GM19193 (cell line): Measurements from ENCODE around the gene WFS1.

Experiments used
- POLR2A ChIP-seq: IDR thresholded peaks from 4 replicates; pipeline ENCODE4 v1.6.1; 2011; ENCODE audit not compliant: insufficient read depth, insufficient read length; ENCODE audit errors: extremely low read depth

The WFS1 gene

DNA sequence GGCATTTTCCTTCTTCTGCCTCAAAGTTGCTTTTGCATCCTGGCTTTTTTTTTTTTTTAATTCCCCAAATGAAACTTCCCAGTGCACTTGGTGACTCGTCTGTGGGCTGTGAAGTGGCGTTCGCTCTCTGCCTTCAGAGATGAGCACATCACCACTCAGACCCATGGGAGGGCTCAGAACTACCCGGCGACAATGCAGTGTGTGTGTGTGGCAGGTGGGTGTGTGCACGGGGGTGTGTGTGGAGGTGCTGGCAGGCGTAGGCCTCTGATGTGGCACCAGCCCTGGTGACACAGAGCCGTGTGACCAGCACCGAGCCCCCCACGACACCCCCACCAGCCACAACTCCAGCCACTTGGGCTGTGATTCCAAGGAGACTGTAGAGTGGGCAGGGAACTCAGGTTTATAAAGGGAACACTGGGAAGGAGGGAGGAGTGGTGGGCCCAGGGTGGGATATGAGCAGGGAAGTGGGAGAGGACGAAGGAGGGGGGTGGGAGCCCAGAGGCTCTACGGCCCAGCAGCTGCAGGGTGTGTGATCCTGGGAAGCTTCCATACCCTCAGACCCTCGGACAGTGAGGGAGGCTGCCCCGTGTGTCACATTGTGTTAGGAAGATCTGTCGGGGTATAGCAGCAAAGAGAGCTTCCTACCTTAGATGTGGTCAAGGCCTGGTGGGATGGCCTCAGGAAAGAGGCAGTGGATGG is 6.0 kb upstream of the WFS1 start:
- TF ChIP-seq POLR2A: no peak

DNA sequence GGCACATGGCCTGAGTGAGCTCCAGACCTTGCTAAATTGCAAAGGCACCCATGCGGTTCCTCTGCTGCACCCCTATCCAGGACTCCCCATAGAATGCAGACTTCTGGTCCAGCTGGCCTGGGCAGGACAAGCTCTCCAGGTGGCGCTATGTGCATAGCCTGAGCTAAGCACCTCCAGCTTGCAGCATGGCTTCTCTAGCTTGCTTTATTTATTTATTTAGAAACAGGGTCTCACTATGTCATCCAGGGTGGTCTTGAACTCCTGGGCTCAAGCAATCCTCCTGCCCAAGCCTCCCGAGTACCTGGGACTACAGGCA is 5.5 kb upstream of the WFS1 start:
- TF ChIP-seq POLR2A: no peak

DNA sequence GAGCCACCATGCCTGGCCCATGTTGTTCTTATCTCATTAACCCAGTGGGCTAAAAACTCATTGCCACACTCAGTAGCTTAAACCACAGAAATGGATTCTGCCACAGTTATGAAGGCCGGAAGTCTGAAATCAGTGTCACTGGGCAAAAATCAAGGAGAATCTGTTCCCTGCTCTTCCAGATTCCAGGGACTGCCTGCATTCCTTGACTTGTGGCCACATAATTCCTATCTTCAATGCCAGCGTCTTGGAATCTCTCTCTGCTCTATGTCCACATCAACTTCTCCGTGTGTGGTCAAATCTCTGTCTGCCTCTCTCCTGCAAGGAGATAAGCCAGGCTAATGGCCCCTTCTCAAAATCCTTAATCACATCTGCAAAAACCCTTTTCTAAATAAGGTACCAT is 4.1 kb upstream of the WFS1 start:
- TF ChIP-seq POLR2A: no peak

DNA sequence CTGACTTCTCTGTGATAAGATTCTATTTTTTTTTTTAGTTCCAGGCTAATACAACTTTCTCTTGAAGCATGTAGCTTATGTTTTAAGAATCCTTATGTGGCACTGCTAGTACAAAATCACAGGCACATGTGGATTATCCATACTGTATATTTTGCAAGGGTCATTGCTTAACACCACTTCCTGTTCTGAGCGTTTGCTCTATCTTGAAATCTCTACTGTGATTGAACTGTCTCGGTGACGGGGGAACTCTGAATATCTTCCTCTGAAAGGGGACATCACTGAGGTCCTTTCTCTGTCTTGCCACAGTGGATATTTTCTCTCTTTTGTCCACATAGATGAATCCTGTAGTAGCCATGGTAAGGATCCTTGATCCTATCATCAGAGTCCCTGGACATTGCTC is 2.1 kb upstream of the WFS1 start:
- no peak for TF ChIP-seq POLR2A

DNA sequence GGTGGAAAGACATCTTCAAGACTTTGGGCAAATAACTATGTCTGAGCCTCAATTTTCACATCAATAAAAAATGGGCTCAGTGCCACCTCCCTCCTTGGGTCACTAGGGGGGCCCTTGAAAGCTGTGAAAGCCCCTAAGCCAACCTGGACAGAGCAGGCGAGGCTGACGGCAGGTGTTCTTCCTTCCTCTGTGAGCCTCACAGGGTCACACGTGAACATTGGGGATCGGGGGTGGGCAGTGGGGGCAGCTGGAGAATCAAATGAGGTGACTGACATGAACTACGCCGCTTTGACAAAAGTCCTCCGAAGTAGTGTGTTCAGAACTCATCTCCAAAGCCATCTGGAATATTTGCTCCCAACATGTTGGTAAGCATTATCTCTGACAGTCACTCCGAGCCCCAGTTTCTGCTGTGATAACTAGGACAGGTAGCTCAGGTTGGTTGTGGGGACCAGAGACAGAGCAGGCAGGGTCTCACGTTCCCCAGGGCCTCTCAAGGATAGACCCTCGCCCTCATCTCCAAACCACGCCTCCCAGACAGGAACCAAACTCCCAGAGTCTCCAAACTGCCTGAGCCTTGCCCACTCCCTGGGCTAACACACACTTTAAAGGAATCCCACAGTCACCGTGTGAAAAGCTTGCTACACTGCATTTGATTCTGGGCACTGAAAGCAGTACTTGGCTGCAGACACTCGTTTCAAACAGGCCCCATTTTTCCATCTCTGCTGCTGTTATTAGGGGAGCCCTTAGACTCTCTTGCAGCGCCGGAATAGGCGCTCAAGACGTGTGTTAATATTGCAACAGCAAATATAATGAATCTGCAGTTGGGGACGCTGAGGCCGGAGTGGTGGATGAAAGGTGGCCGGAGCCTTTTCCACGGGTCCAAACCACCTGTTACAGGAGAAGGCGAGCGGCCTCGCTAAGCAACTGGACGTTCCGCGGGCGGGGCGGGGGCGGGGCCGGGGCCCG is 717 bp upstream of the WFS1 start:
- no peak for TF ChIP-seq POLR2A

DNA sequence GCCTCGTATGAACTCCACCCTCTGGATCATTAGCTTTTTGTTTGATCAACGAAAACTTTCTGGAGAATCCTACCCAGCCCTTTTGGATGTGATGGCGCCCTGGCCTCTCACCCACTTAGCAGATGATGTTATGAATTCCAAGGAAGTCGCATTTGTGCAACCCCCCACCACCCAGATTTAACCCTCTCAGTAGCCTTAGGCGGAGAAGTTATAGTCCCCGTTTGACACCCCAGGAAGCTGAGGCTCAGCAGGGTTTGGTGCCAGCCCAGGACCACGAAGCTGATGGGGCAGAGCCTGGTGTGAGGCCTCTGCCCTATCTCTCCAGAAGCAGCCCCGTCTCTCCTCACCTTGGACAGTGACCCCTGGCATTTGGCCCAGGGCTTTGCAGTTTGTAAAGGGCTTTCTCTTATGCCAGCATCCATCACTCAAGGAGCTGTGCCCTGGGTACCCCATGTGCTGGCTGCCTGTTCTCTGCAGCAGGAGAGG is 1.0 kb downstream of the WFS1 start:
- TF ChIP-seq POLR2A: no peak

DNA sequence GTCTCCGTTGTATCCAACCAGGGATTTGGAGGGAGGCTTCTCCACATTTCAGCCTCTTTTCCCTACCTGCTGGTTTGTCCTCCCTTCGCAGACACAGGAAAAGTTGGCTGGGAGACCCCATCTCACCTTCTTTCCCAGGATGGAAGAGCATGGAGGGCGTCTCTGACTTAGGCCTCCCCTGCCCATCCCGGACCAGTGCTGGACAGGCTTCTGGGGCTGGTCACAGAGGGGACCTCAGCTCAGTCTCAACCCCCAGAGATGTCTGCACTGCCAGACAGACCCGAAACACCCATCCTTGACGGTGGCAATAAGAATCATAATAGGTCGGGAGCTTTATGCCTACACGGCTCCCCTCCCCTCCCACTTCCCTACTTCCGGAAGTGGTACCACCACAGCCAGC is 1.6 kb downstream of the WFS1 start:
- no peak for TF ChIP-seq POLR2A

DNA sequence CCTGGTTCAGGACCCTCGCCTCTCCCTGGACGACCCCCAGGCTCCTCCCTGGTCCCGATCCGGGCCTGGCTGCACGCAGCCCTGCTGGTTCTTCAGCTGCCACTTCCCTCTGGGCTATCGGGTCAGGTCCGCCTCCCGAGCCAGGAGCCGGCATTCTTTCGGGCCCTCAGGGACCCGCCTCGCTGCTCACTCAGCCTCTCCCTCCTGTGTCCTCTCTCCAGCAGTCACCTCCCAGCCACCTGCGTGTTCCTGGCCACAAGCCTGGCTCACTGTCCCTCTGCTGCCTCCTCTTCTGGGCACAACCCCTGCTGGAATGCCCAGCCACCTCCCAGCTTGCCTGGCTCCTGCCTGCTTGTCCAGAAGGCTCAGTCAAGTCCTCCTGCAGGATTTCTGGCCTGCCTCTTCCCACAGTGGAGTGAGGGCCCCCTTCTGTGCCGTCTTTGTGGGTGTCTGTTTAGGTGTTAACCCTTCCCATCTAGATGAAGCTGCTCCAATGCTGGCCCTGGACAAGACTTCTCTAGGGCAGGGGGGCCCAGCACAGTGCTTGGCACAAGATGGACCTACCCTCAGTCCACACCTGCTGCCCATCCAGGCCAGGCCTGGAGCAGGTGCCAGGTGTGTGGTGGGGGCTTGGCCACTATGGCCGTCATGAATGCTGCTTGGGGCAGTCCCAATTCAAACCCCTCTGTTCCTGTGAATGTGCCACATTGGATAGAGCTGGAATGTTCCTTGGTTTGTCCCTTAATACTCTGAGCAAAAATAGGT is 2.2 kb downstream of the WFS1 start:
- TF ChIP-seq POLR2A: no peak

DNA sequence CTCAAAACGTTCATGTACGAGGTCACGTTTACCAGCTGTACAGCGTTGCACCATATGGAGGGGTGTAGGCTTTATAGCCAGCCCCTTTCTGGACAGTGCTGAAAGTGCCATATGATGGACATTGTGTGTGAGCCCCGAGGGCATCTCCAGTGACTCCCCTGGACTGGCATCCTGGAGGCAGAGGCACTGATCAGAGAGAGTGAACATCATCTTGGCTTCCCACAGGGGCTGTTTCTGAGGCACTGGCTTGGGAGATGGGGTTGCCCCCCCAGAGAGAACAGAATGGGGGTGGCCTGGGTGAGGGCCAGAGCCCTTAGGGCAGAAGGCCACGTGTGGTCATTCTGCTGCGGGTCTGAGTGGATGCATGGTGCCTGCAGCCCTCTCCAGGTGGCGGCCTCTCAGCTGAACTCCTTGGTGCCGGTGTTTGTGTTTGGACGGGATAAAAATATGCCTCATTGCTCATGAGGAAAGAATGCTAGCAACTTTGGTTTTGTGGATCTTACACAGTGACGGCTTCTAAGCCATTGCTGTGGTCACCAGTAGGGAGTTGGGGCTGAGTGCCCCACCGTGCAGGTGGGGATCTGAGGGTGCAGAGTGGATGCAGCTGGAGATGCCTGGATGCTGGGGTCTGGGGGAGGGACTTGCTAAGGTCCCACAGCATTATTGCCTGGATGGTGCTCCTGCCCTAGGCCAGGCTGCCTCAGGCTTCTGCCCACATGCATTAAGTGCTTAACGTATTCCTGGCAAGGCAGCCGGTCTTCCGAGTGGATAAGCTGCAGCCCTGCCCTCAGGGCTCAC is 3.4 kb downstream of the WFS1 start:
- no peak for TF ChIP-seq POLR2A

DNA sequence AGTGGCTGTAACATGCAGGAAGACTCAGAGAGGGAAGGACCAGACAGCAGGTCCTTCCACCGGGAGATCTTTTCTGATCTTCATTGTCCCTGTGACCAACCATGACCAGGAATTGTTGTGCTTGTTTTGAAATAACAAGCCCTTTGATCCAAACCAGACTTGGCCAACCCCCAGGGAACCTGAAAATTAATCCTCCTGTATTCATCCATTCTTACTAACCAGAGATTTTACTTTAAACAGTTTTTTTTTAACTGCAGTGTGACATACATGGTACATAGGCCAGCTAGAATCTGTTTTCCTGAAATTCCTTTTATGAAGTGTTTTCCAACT is 4.0 kb downstream of the WFS1 start:
- TF ChIP-seq POLR2A: no peak

DNA sequence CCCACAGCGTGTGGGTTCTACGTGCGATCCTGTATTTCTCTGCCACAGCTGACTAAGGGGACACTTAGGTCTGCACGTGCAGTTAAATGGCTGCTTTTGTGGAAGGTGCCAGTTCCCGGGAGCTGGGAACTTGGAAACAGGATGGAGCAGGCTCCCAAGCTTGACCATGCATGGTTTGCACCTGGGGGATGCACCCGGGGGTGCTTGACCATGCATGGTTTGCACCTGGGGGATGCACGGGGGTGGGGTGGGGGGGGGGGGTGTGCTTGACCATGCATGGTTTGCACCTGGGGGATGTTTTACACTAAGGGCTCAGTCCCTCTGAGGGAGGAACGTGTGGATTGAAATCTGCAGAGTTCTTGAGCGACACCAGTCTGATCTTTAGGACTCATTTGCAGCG is 5.7 kb downstream of the WFS1 start:
- no peak for TF ChIP-seq POLR2A

DNA sequence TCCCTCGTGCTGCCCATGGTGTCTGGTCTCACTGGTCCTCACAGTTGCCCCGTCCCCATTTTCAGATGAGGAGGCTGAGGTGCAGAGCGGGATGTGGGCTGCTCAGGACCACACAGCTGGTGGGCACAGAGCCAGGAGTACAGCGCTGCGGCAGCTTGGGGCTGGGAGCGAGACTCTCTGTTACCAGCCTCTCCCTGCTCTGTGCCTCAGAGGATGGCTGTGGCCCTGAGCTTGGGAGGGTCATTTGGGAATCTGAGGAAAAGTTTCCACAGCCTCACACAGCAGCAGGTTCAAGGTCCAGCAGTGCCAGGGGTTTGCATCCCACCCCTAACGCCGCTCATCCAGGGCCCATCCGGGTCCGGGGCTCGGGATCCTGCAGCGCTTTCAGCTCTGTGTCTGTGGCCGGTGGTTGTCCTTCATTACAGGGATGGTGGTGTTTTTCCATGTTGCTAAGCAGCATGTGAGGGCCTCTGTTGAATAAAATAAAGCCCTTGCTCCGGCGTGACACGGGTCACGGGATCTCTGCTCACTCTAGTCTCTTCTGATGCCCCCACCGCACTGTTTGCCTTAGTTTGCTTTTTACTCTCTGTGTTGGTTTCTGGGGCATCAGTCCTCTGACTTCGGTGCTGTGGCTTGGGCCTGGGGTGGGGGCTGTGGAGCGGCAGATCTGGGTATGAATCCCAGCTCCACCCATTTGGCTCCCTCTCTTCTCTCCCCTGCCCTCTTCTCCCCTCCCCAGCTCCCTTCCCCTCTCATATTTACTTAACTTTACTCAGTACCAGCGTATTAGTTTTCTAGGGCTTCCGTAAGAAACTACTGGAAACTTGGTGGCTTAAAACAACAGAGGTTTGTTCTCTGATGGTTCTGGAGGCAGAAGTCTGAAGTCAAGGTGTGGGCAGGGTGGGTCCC is 6.5 kb downstream of the WFS1 start:
- no peak for TF ChIP-seq POLR2A

DNA sequence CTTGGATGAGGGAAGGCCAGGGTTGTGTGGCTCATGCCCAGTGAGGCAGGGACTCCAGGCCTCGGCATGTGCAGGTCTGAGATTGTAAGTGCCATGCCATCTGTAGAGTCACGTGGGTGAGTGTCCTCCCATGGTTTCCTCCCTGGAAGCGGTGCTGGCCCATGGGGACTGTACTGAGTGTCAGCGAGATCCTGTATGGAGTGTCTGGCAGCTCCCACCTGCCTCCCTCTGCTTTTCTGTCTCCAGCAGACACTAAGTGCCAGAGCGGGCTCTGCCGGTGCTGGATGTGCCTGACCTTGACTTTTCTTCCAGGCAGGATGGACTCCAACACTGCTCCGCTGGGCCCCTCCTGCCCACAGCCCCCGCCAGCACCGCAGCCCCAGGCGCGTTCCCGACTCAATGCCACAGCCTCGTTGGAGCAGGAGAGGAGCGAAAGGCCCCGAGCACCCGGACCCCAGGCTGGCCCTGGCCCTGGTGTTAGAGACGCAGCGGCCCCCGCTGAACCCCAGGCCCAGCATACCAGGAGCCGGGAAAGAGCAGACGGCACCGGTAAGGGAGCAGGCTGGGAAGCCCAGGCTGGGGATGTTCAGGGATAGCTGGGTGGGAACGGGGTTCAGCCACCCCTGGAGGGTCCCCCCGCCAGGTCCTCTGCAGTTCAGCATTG is 7.6 kb downstream of the WFS1 start:
- TF ChIP-seq POLR2A: no peak
